Measurements from ENCODE around the gene SLC26A9.

SLC26A9 gene
- long read RNA-seq, donor 1 = 0 reads
- long read RNA-seq, donor 2 = 0 reads
- long read RNA-seq, donor 3, partial matches to known transcripts = 12 of 12 reads
- long read RNA-seq, donor 3, other reads (novel, unspliced or antisense) = 0 of 12 reads
- long read RNA-seq, donor 4, partial matches to known transcripts = 33 of 33 reads
- long read RNA-seq, donor 4, other reads (novel, unspliced or antisense) = 0 of 33 reads
- long read RNA-seq, donor 5 = 0 reads
- long read RNA-seq, donor 6 = 0 reads
- long read RNA-seq, donor 7 = 0 reads
- long read RNA-seq, donor 8 = 0 reads

- no peak for DNase-seq
Observed at GRCh38 chr1:205943245-205943644, at the start of gene SLC26A9. SLC26A9 (minus strand) TSS chr1:205943456; CDS start chr1:205935820, 7,636 bp downstream.

DNA sequence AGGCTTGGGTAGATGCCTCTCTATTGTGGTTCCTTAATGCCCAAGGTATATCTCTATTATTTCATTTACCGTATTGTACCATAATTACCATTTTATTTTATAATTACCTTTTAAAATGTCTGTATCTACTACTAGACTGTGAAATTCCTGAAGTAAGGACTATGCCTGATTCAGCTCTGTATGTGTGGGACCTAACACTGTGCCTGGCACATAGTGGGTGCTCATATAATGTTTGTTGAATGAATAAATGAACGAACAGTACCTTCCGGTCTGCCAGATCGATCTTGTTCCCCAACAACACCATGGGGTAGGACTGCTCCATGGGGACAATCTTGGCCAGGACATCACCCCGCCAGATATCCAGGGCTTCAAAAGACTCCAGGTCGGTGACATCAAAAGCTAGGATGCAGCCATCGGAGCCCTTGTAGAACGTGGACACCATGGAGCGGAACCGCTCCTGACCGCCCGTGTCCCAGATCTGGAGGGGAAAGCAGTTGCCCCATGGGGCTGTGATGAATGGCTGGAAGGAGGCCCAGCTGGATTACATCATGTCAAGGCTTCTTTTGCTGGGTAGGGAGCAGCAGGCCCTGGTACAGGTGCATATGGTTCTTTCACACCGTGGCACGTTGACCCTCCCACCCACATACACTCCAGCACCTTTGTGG lies 49.1 kb upstream of the SLC26A9 start:
- DNase-seq = no peak

- no peak for DNase-seq
Observed at GRCh38 chr1:205991237-205991636, 48.0 kb upstream of the SLC26A9 start.

DNA sequence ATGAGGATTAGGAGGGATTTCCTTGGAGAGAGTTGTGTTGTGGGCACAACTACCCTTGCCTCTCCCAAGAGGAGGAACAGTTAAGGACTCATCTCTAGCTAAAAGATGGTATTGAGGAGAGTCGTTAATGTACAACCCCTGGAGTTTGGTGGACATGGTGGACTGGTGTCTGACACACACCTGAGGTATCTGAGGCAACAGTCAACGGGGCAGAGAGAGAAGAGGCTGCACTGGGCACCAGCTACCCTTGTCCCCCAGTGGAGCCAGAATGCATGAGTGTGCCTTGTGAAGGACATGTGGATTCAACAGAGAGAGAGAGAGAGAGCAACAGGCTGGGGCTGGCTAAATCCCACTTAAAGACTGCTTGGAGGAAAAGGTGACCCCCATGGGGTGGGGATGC lies 47.0 kb upstream of the SLC26A9 start:
- no peak for DNase-seq

- DNase-seq = no peak
Observed at GRCh38 chr1:205989786-205990185, 46.5 kb upstream of the SLC26A9 start.

- no peak for DNase-seq
Observed at GRCh38 chr1:205988585-205988995, 45.3 kb upstream of the SLC26A9 start.

DNA sequence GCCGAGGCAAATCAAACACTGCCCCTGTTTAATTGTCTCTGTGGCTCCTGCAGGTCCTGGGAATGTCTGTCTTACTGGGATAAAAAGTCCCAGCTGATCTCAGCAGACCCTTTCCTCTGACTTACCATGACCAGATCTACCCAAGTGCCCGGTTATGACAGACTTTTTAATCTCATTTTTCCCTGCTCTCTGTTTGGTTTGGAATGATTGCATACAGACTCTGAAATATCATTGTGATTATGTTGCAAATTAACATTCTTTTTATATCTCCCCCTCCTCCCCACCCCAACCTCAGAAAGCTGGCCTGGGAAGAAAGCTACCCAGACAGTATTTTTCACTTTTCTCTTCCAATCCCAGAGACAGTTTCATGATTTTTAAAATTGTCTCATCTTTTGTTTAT lies 43.6 kb upstream of the SLC26A9 start:
- no peak for DNase-seq

GRCh38 chr1:205986292-205986691 lies 43.0 kb upstream of the SLC26A9 start:
- no peak for DNase-seq

- DNase-seq = no peak
Observed at GRCh38 chr1:205985330-205986005, 42.2 kb upstream of the SLC26A9 start.

DNA sequence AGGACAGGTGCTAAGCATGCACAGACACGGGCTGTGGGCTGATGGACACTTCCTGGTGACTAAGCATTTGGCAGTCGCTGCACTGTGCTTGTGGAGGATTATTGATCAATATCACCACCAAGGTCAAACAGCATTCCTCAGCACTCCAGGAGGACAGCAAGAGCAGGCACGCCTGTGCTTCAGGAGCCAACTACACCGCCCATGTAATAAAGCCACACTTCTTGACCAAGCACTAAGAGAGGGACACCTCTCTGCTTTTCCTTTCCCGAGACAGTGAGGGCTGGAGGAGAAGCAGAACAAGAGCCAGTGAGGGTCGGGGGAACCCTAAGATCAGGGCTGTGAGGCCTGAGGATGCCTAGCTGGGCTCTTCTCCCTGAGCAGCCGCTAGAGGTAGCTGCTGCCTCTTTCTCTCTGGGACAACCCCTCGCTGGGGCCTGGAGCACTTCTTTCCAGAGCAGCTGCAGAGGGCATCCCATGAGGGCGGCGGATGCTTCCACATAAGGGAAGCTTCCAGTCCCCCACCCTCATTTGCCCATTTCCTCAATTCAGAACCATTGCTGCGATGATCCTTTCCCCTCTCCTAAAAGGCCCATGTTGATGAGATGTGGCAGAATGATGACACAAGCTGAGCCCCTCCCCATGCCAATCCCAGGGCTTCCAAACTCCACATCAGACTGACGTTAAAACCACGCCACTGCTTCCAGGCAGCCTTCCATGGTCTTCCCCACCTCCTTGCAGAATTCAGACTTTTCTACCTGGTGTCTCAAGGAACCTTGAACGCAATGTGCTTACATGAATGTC lies 40.9 kb upstream of the SLC26A9 start:
- peak; percentile 47 for DNase-seq

GRCh38 chr1:205981257-205981656 lies 38.0 kb upstream of the SLC26A9 start:
- DNase-seq = no peak

DNA sequence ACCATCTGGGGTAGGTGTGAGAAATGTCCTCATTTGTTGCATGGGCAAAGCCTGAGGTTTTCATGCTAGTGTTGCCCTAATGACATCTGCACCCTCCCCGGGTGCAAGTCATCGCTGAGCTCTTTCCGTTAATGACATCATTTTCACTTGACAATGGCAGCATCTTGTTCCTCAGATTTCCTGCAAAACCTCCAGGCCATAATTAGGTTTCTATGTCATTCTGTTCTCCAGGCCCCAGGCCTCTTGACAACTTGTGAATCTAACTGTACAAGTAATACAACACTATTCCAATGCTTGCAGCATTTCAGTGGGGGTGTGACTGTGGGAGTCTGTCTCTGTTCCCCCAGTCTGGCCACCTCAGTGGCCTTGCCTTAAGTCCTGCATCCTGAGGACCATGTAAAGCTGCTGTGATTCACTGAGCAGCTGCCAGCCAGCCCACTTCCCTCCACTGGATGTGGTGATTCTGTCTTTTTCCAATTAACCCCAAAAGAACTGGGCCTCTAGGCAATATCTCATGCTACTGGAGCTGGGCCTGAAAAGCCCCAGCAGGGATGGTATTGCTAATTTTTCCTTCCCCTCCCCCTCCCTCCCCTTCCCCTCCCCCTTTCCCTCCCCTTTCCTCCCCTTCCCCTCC lies 37.1 kb upstream of the SLC26A9 start:
- DNase-seq = no peak

- no peak for DNase-seq
Observed at GRCh38 chr1:205979301-205979700, 36.0 kb upstream of the SLC26A9 start.

- DNase-seq = no peak
Observed at GRCh38 chr1:205978676-205979075, 35.4 kb upstream of the SLC26A9 start.

DNA sequence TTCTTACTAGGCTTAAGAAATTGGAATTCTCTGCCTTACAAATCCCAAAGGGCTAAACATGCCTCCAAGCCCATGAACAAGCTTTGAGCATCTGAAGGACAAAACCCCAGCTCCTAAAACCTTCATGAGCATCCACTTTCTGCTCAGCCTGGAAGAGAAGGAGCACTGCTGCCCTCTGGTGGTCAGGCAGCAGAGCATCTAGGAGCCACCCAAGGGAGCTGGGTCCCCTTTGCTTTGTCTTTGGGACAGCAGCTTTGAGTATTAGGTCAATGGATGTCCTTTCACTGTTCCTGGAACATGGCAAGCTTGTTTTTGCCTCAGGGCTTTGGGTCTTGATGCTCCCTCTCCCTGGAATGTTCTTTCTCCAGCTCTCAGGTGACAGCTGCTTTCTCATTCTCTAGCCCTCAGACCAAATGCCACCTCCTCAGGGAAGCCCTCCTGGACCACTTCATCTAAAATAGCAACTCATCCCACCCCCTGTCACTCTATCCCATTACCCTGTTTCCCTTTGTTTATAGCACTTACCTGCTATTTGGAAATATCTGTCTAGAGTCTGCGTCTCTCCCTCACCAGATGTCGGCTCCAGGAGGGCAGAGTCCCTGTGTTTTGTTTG lies 34.3 kb upstream of the SLC26A9 start:
- DNase-seq = peak; percentile 61

DNA sequence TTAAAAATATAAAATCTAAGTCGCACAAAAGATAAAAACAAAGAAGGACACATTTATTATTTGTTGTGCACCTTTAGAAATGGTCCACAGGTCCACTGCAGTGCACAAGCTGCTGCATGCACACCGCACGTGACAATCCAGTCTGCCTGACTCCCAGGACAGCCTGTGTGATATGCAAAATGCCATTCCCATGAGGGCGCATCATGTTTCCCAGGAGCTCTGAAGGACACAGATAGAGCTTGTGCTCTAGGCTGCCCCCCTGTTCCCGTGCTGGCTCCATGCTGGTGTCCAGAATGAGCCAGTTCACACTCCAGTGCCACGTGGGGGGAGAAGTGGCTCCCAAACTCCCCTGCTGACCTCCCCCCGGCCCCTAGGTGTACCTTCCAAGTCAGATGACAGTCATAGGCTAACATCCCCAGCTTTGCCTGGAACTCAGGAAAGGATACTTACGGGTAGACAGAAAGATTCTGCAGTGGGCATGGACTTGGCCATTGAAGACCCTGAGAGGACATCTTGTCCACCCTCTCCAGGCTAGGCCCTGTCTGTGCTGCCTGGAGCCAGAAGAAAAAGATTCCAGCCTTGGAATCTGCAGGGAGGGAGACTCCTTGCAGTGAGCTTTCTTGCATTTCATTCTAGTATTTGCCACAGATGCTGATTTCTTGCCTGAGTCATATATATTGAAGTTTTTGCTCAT lies 33.6 kb upstream of the SLC26A9 start:
- peak; percentile 31 for DNase-seq

DNA sequence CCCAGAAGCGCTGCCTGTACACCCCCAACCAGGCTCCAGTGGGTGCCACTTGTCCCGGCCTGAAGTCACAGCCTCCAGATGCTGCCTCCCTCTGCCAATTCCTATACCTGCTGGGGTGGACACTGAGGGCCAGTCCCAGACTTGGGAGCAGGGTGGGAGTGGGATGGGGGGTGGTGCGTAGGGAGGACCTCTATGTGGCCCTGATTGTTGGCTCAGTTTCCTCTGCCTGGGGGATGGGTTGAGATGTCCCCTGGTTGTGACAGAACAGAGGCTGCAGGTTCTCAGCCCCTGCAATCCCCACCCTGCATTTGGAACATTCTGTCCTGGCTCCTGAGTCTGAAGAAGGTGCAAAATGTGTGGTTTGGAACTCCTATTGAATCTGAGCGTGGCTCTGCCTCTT lies 32.8 kb upstream of the SLC26A9 start:
- DNase-seq = no peak

DNA sequence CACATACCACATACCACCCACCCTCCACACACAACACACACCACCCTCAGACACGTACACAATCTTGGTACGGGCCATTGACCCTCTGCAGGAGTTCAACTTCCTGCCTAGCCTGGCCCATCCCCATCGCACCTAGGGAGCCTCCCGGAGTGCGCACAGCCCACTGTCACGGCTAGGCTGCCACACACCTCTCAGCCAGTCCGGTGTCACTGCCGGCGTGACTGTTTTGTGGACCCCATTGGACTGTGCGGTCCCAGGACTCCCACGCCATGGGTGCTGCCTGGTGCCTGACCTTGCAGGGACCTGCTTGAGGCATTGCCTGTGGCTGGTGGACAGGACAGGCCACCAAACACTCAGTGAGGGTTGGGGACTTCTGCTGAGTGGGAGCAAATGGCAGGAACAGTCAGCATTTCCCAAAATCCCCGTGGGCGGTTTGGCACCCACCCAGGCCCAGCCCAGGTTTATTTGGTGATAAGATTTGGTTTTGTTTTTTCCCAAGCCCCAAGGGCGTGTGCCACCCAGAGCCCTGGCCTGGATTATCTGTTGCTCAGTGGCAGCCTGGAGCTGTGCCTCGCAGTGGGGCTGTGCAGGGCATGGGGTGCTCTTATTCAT lies 32.2 kb upstream of the SLC26A9 start:
- no peak for DNase-seq

DNA sequence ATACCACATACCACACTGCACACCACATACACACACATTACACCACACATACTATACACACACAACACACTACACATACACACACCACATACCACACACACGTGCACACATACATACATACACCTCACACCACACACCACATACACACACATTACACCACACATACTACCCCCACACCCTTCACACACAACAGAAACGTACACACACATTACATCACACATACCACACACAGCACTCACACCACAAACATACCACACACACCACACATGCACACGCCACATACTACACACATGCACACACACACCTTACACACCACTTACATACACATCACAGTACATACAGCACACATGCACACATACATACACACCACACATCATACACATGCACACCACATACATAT lies 31.5 kb upstream of the SLC26A9 start:
- no peak for DNase-seq

GRCh38 chr1:205973377-205974232 lies 30.3 kb upstream of the SLC26A9 start:
- DNase-seq = no peak

All from right kidney (tissue), 9 donors.